ENCODE data around the gene AGPS.
"Not testable (repeated sequence)": the region's sequence is repeated elsewhere in the genome, so short reads cannot be mapped to it uniquely, and the experiment has no call there.

AGPS gene

GRCh38 chr2:177403838-177404237 lies 11.3 kb downstream of the AGPS start:
- DNase-seq (ENCODE audit: low spot score): no peak
- in situ Hi-C loops (cut with MboI; ENCODE audit: low pct_unique_long_range_greater_than_20kb, low sequenced_read_pairs, unreplicated experiment): no loop called here
- TF ChIP-seq CTCF (IDR thresholded peaks at IDR 0.05; ENCODE audit: extremely low read depth, insufficient read depth, missing control alignments): no peak

GRCh38 chr2:177404243-177404642 lies 11.7 kb downstream of the AGPS start:
- TF ChIP-seq CTCF (IDR thresholded peaks at IDR 0.05; ENCODE audit: extremely low read depth, insufficient read depth, missing control alignments): no peak
- DNase-seq (ENCODE audit: low spot score): no peak
- in situ Hi-C loops (cut with MboI; ENCODE audit: low pct_unique_long_range_greater_than_20kb, low sequenced_read_pairs, unreplicated experiment): no loop called here

- no peak for DNase-seq (ENCODE audit: low spot score)
- TF ChIP-seq CTCF (IDR thresholded peaks at IDR 0.05; ENCODE audit: extremely low read depth, insufficient read depth, missing control alignments): no peak
- in situ Hi-C loops (cut with MboI; ENCODE audit: low pct_unique_long_range_greater_than_20kb, low sequenced_read_pairs, unreplicated experiment): no loop called here
Measured at GRCh38 chr2:177405029-177405692, 12.6 kb downstream of the AGPS start.

GRCh38 chr2:177406182-177406581 lies 13.6 kb downstream of the AGPS start:
- in situ Hi-C loops (cut with MboI; ENCODE audit: low pct_unique_long_range_greater_than_20kb, low sequenced_read_pairs, unreplicated experiment): no loop called here
- DNase-seq (ENCODE audit: low spot score): no peak
- TF ChIP-seq CTCF (IDR thresholded peaks at IDR 0.05; ENCODE audit: extremely low read depth, insufficient read depth, missing control alignments): no peak

- no peak for TF ChIP-seq CTCF (IDR thresholded peaks at IDR 0.05; ENCODE audit: extremely low read depth, insufficient read depth, missing control alignments)
- in situ Hi-C loops (cut with MboI; ENCODE audit: low pct_unique_long_range_greater_than_20kb, low sequenced_read_pairs, unreplicated experiment): no loop called here
- no peak for DNase-seq (ENCODE audit: low spot score)
Measured at GRCh38 chr2:177407031-177407430, 14.5 kb downstream of the AGPS start.

GRCh38 chr2:177410629-177411028 lies 18.1 kb downstream of the AGPS start:
- not testable (repeated sequence) for DNase-seq (ENCODE audit: low spot score)
- in situ Hi-C loops (cut with MboI; ENCODE audit: low pct_unique_long_range_greater_than_20kb, low sequenced_read_pairs, unreplicated experiment): loop anchor here (10.0 kb wide), 2 partner anchors 76 to 246 kb away; no protein-coding TSS in a partner anchor

GRCh38 chr2:177413703-177414102 lies 21.1 kb downstream of the AGPS start:
- DNase-seq (ENCODE audit: low spot score): no peak
- in situ Hi-C loops (cut with MboI; ENCODE audit: low pct_unique_long_range_greater_than_20kb, low sequenced_read_pairs, unreplicated experiment): loop anchor here (10.0 kb wide), 2 partner anchors 79 to 249 kb away; no protein-coding TSS in a partner anchor
- TF ChIP-seq CTCF (IDR thresholded peaks at IDR 0.05; ENCODE audit: extremely low read depth, insufficient read depth, missing control alignments): no peak

All from GM13977 (cell line).